GM12878 (cell line): ENCODE data around the gene MB. TPM values are rescaled to one million over a fixed set of nuclear protein-coding genes. Genes with fewer than 3 reads are reported as not detected.

ENCODE experiments used
- BMI1 ChIP-seq: fragments of 450-650 bp; IDR thresholded peaks from 2 replicates; pipeline ENCODE4 v1.6.1; 2016; ENCODE audit warnings: mild to moderate bottlenecking, moderate library complexity, borderline replicate concordance
- MEF2A ChIP-seq: IDR thresholded peaks from 2 replicates; pipeline ENCODE4 v1.6.1; 2011; ENCODE audit warnings: low read depth, mild to moderate bottlenecking, low read length, moderate library complexity; ENCODE audit not compliant: insufficient read depth
- MEF2B ChIP-seq: fragments of 450-650 bp; IDR thresholded peaks from 2 replicates; pipeline ENCODE4 v1.6.1; 2018; ENCODE audit warnings: mild to moderate bottlenecking, moderate library complexity; ENCODE audit not compliant: partially characterized antibody, poor library complexity, severe bottlenecking
- SPI1 ChIP-seq: IDR thresholded peaks from 2 replicates; pipeline ENCODE4 v1.6.1; 2011; ENCODE audit warnings: low read depth, mild to moderate bottlenecking, low read length, moderate library complexity, borderline replicate concordance; ENCODE audit not compliant: insufficient read depth
- TCF7 ChIP-seq: IDR thresholded peaks from 2 replicates; pipeline ENCODE4 v1.6.1; 2014; ENCODE audit warnings: antibody characterized with exemption, borderline replicate concordance
- YY1 ChIP-seq: IDR thresholded peaks from 2 replicates; pipeline ENCODE4 v1.6.1; 2011; ENCODE audit warnings: low read depth, mild to moderate bottlenecking, low read length
- polyA plus RNA-seq, 11 experiments: library from polyadenylated mRNA; depleted of rRNA in 4 of 11; unstranded in 6 of 11; stranded (reverse) in 5 of 11; fragments of >200 nt; fragmentation: Nextera tagmentation in 4 of 11; fragmentation: Illumina TruSeq in 1 of 11; extraction: Ambion mirVana in 4 of 11; extraction: Trizol in 1 of 11; gene quantifications; 1 replicate in 1 of 11; 2 replicates in 10 of 11; pipeline versions ENCODE4 v1.2.1 to v1.2.3, GENCODE V29; 2011 to 2016; ENCODE audit warnings: inconsistent platforms in 2 of 11, missing spikeins in 2 of 11, low read depth in 1 of 11
- total RNA-seq, 4 experiments: library from RNA; depleted of rRNA in 3 of 4; stranded (reverse); fragments of >200 nt in 3 of 4; fragmentation: Illumina TruSeq in 1 of 4; extraction: Trizol in 1 of 4; gene quantifications; 2 replicates each; pipeline versions ENCODE4 v1.2.1 to v1.2.3, GENCODE V29; 2013 to 2021
- TF ChIP-seq, protein P1 (sequence below): IDR thresholded peaks from 2 replicates; pipeline ENCODE4 v1.6.1; 2011; ENCODE audit warnings: low read depth, low read length, improper control_type of control experiment, borderline replicate concordance
- TF ChIP-seq, protein P2 (sequence below), 3 experiments: IDR thresholded peaks in 2 of 3; conservative IDR thresholded peaks in 1 of 3; 2 replicates each; pipeline ENCODE4 v1.5.1; 2011; ENCODE audit warnings: low read depth in 3 of 3, low read length in 3 of 3, mild to moderate bottlenecking in 3 of 3, control low read depth in 2 of 3, moderate library complexity in 2 of 3, inconsistent platforms in 1 of 3, mixed read lengths in 1 of 3; ENCODE audit not compliant: control insufficient read depth in 2 of 3, insufficient read depth in 1 of 3; ENCODE audit errors: extremely low read depth in 1 of 3
- TF ChIP-seq, protein P3 (sequence below): IDR thresholded peaks from 2 replicates; pipeline ENCODE4 v1.6.1; 2012; ENCODE audit warnings: improper control_type of control experiment, low read depth, low read length; ENCODE audit not compliant: insufficient replicate concordance

The MB gene
- total and polyA plus RNA-seq, 10 of the 15 experiments (the other 5 are each of a cell fraction or from before 2014, with no cell fraction given) = 0.09 to 0.41 (median 0.23) TPM; not detected in 3

DNA sequence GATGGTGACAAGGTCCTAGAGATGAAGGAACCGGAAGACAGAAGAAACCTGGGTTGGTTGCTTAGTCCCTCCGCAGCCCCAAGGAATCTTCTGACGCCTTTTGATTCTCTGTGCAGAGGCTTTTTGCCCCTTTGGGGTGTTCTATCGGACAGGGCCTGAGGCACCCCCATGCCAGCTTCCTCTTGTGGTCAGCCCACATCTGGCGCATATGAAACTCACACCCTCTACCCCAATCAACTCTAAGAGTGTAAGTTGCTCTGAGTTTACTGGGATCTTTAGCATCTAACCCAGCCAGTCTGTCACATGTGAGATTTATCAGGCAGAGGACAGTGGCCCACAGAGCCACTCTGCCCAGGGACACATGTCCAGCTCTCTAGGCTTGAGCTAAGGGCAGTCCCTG, 59.1 kb downstream of the MB start (continued):
- TF ChIP-seq, protein P1, sequence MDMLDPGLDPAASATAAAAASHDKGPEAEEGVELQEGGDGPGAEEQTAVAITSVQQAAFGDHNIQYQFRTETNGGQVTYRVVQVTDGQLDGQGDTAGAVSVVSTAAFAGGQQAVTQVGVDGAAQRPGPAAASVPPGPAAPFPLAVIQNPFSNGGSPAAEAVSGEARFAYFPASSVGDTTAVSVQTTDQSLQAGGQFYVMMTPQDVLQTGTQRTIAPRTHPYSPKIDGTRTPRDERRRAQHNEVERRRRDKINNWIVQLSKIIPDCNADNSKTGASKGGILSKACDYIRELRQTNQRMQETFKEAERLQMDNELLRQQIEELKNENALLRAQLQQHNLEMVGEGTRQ = no peak
- TF ChIP-seq, protein P2, sequence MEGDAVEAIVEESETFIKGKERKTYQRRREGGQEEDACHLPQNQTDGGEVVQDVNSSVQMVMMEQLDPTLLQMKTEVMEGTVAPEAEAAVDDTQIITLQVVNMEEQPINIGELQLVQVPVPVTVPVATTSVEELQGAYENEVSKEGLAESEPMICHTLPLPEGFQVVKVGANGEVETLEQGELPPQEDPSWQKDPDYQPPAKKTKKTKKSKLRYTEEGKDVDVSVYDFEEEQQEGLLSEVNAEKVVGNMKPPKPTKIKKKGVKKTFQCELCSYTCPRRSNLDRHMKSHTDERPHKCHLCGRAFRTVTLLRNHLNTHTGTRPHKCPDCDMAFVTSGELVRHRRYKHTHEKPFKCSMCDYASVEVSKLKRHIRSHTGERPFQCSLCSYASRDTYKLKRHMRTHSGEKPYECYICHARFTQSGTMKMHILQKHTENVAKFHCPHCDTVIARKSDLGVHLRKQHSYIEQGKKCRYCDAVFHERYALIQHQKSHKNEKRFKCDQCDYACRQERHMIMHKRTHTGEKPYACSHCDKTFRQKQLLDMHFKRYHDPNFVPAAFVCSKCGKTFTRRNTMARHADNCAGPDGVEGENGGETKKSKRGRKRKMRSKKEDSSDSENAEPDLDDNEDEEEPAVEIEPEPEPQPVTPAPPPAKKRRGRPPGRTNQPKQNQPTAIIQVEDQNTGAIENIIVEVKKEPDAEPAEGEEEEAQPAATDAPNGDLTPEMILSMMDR (IDR thresholded peaks at IDR 0.05 in 2 of 3, conservative IDR thresholded peaks at IDR 0.05 in 1 of 3; ENCODE audit: control insufficient read depth in 2 of 3, extremely low read depth in 1 of 3, insufficient read depth in 1 of 3, low read depth in 3 of 3, low read length in 3 of 3) = no peak
- TF ChIP-seq, protein P3, sequence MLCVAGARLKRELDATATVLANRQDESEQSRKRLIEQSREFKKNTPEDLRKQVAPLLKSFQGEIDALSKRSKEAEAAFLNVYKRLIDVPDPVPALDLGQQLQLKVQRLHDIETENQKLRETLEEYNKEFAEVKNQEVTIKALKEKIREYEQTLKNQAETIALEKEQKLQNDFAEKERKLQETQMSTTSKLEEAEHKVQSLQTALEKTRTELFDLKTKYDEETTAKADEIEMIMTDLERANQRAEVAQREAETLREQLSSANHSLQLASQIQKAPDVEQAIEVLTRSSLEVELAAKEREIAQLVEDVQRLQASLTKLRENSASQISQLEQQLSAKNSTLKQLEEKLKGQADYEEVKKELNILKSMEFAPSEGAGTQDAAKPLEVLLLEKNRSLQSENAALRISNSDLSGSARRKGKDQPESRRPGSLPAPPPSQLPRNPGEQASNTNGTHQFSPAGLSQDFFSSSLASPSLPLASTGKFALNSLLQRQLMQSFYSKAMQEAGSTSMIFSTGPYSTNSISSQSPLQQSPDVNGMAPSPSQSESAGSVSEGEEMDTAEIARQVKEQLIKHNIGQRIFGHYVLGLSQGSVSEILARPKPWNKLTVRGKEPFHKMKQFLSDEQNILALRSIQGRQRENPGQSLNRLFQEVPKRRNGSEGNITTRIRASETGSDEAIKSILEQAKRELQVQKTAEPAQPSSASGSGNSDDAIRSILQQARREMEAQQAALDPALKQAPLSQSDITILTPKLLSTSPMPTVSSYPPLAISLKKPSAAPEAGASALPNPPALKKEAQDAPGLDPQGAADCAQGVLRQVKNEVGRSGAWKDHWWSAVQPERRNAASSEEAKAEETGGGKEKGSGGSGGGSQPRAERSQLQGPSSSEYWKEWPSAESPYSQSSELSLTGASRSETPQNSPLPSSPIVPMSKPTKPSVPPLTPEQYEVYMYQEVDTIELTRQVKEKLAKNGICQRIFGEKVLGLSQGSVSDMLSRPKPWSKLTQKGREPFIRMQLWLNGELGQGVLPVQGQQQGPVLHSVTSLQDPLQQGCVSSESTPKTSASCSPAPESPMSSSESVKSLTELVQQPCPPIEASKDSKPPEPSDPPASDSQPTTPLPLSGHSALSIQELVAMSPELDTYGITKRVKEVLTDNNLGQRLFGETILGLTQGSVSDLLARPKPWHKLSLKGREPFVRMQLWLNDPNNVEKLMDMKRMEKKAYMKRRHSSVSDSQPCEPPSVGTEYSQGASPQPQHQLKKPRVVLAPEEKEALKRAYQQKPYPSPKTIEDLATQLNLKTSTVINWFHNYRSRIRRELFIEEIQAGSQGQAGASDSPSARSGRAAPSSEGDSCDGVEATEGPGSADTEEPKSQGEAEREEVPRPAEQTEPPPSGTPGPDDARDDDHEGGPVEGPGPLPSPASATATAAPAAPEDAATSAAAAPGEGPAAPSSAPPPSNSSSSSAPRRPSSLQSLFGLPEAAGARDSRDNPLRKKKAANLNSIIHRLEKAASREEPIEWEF = no peak
- TF ChIP-seq MEF2A (no peak), SPI1 (no peak), MEF2B (no peak), TCF7 (no peak), YY1 (no peak), BMI1 (no peak)

Other genes with a start within 250 kb of the MB start
- gene HMOX1, start 236.2 kb downstream of the MB start, total RNA-seq (2014; rRNA removed) = 17.5 and 24.1 TPM in 2 replicates
- 9.9 and 12.5 TPM in 2 replicates for gene HMOX1, start 236.2 kb downstream of the MB start, total RNA-seq (2014; rRNA removed; fragmentation: Illumina TruSeq; extraction: Trizol)
- gene HMOX1, start 236.2 kb downstream of the MB start, total RNA-seq (2021) = 20.2 and 21.9 TPM in 2 replicates
- gene HMOX1, start 236.2 kb downstream of the MB start, polyA plus RNA-seq (2011; rRNA removed) = 15.8 and 36.7 TPM in 2 replicates
- gene HMOX1, start 236.2 kb downstream of the MB start, polyA plus RNA-seq (2014; fragmentation: Illumina TruSeq; extraction: Trizol) = 9.9 and 18.3 TPM in 2 replicates
- gene HMOX1, start 236.2 kb downstream of the MB start, polyA plus RNA-seq (2014; fragmentation: Nextera tagmentation; extraction: Ambion mirVana) = 1 to 10 TPM; 1.5 to 2.4 TPM
- gene HMOX1, start 236.2 kb downstream of the MB start, polyA plus RNA-seq (2014; rRNA removed) = 22.9 and 30.6 TPM in 2 replicates
- 10 to 100 TPM; 16.9 to 19.3 TPM for gene HMOX1, start 236.2 kb downstream of the MB start, polyA plus RNA-seq (2016; fragmentation: Nextera tagmentation; extraction: Ambion mirVana)
- gene MCM5, start 217.2 kb downstream of the MB start, total RNA-seq (2014; rRNA removed) = 251 and 253 TPM in 2 replicates
- 84.6 and 100 TPM in 2 replicates for gene MCM5, start 217.2 kb downstream of the MB start, total RNA-seq (2014; rRNA removed; fragmentation: Illumina TruSeq; extraction: Trizol)
- gene MCM5, start 217.2 kb downstream of the MB start, total RNA-seq (2021) = 277 and 301 TPM in 2 replicates
- 97.8 and 186 TPM in 2 replicates for gene MCM5, start 217.2 kb downstream of the MB start, polyA plus RNA-seq (2011; rRNA removed)
- 35.9 and 98.0 TPM in 2 replicates for gene MCM5, start 217.2 kb downstream of the MB start, polyA plus RNA-seq (2014; fragmentation: Illumina TruSeq; extraction: Trizol)
- 10 to 100 TPM; 14.1 to 22.1 TPM for gene MCM5, start 217.2 kb downstream of the MB start, polyA plus RNA-seq (2014; fragmentation: Nextera tagmentation; extraction: Ambion mirVana)
- 142 and 197 TPM in 2 replicates for gene MCM5, start 217.2 kb downstream of the MB start, polyA plus RNA-seq (2014; rRNA removed)
- 100 to 1,000 TPM; 348 to 360 TPM for gene MCM5, start 217.2 kb downstream of the MB start, polyA plus RNA-seq (2016; fragmentation: Nextera tagmentation; extraction: Ambion mirVana)
- gene RASD2, start 76.5 kb downstream of the MB start, total RNA-seq (2014; rRNA removed) = not detected in 2 replicates
- gene RASD2, start 76.5 kb downstream of the MB start, total RNA-seq (2014; rRNA removed; fragmentation: Illumina TruSeq; extraction: Trizol) = not detected in 2 replicates
- gene RASD2, start 76.5 kb downstream of the MB start, total RNA-seq (2021) = not detected in 2 replicates
- 0.03 TPM in 1 of 2 replicates, not detected in the other for gene RASD2, start 76.5 kb downstream of the MB start, polyA plus RNA-seq (2011; rRNA removed)
- gene RASD2, start 76.5 kb downstream of the MB start, polyA plus RNA-seq (2014; fragmentation: Illumina TruSeq; extraction: Trizol) = not detected in 2 replicates
- gene RASD2, start 76.5 kb downstream of the MB start, polyA plus RNA-seq (2014; fragmentation: Nextera tagmentation; extraction: Ambion mirVana) = not detected
- gene RASD2, start 76.5 kb downstream of the MB start, polyA plus RNA-seq (2014; rRNA removed) = not detected in 2 replicates
- not detected for gene RASD2, start 76.5 kb downstream of the MB start, polyA plus RNA-seq (2016; fragmentation: Nextera tagmentation; extraction: Ambion mirVana)
- 20.7 and 26.0 TPM in 2 replicates for gene APOL6, start 31.1 kb upstream of the MB start, total RNA-seq (2014; rRNA removed)
- 22.9 and 23.0 TPM in 2 replicates for gene APOL6, start 31.1 kb upstream of the MB start, total RNA-seq (2014; rRNA removed; fragmentation: Illumina TruSeq; extraction: Trizol)
- gene APOL6, start 31.1 kb upstream of the MB start, total RNA-seq (2021) = 16.2 and 16.9 TPM in 2 replicates
- gene APOL6, start 31.1 kb upstream of the MB start, polyA plus RNA-seq (2011; rRNA removed) = 10.4 and 13.7 TPM in 2 replicates
- 13.2 and 15.9 TPM in 2 replicates for gene APOL6, start 31.1 kb upstream of the MB start, polyA plus RNA-seq (2014; fragmentation: Illumina TruSeq; extraction: Trizol)
- gene APOL6, start 31.1 kb upstream of the MB start, polyA plus RNA-seq (2014; fragmentation: Nextera tagmentation; extraction: Ambion mirVana) = 1 to 10 TPM; 4.3 to 6.7 TPM
- gene APOL6, start 31.1 kb upstream of the MB start, polyA plus RNA-seq (2014; rRNA removed) = 7.3 and 8.2 TPM in 2 replicates
- gene APOL6, start 31.1 kb upstream of the MB start, polyA plus RNA-seq (2016; fragmentation: Nextera tagmentation; extraction: Ambion mirVana) = 1 to 10 TPM; 5.7 to 6.4 TPM
- gene APOL5, start 100.5 kb upstream of the MB start, total RNA-seq (2014; rRNA removed) = not detected in 2 replicates
- gene APOL5, start 100.5 kb upstream of the MB start, total RNA-seq (2014; rRNA removed; fragmentation: Illumina TruSeq; extraction: Trizol) = not detected in 2 replicates
- not detected in 2 replicates for gene APOL5, start 100.5 kb upstream of the MB start, total RNA-seq (2021)
- gene APOL5, start 100.5 kb upstream of the MB start, polyA plus RNA-seq (2011; rRNA removed) = not detected in 2 replicates
- gene APOL5, start 100.5 kb upstream of the MB start, polyA plus RNA-seq (2014; fragmentation: Illumina TruSeq; extraction: Trizol) = not detected in 2 replicates
- gene APOL5, start 100.5 kb upstream of the MB start, polyA plus RNA-seq (2014; fragmentation: Nextera tagmentation; extraction: Ambion mirVana) = not detected
- not detected in 2 replicates for gene APOL5, start 100.5 kb upstream of the MB start, polyA plus RNA-seq (2014; rRNA removed)
- not detected for gene APOL5, start 100.5 kb upstream of the MB start, polyA plus RNA-seq (2016; fragmentation: Nextera tagmentation; extraction: Ambion mirVana)